ENCODE measurements around the gene UCHL5. TPM values are rescaled to one million over a fixed set of nuclear protein-coding genes. Genes with fewer than 3 reads are reported as not detected.

UCHL5 gene
- total RNA-seq, 1 experiment from 2014 or later: 42.1 TPM

GRCh38 chr1:192967901-192968300 is 91.3 kb downstream of the UCHL5 start:
- Histone ChIP-seq H2BK12ac (ENCODE audit: insufficient read length, low read depth, low read length) (no peak overlapping the region), H3K23me2 (ENCODE audit: insufficient read length, low read depth, low read length, poor library complexity, severe bottlenecking) (no peaks in the 10 kb centered on the region), H3K27ac (ENCODE audit: insufficient read length, low read depth, low read length) (no peak overlapping the region), H2AFZ (ENCODE audit: low read length) (no peak overlapping the region), H2BK120ac (ENCODE audit: low read depth, low read length, poor library complexity, severe bottlenecking) (no peak overlapping the region), H2BK20ac (ENCODE audit: low read depth, low read length, poor library complexity, severe bottlenecking) (no peak overlapping the region), H2AK5ac (ENCODE audit: insufficient read length, low read length) (no peak overlapping the region), H3K27me3 (ENCODE audit: insufficient read depth, low read length) (no peaks in the 10 kb centered on the region), H3K4me1 (ENCODE audit: insufficient read depth, low read length) (no peaks in the 10 kb centered on the region), H3K9ac (ENCODE audit: extremely low read depth, insufficient read length, low read length) (no peak overlapping the region), H4K8ac (replicated peaks; ENCODE audit: insufficient read length, low read depth, low read length) (no peak overlapping the region), H3K23ac (ENCODE audit: insufficient read length, low read depth, low read length) (no peak overlapping the region), H2BK5ac (ENCODE audit: insufficient read length, low read length) (no peak overlapping the region), H4K5ac (ENCODE audit: insufficient read length, low read depth, low read length) (no peak overlapping the region), H3T11ph (ENCODE audit: low read length) (no peak overlapping the region), H4K91ac (ENCODE audit: insufficient read length, low read depth, low read length) (no peak overlapping the region), H3K56ac (ENCODE audit: insufficient read length, low read depth, low read length) (no peak overlapping the region), H3K4me2 (ENCODE audit: insufficient read depth, insufficient read length, low read length) (no peak overlapping the region), H3K18ac (ENCODE audit: insufficient read length, low read depth, low read length) (no peak overlapping the region), H3K79me1 (ENCODE audit: insufficient read depth, low read depth, low read length, poor library complexity, severe bottlenecking) (no peaks in the 10 kb centered on the region), H3K4ac (ENCODE audit: low read depth, low read length) (no peak overlapping the region), H3K79me2 (ENCODE audit: insufficient read depth, low read length) (no peaks in the 10 kb centered on the region), H4K20me1 (ENCODE audit: control insufficient read depth, insufficient read depth, insufficient read length) (no peaks in the 10 kb centered on the region), H3K14ac (ENCODE audit: insufficient read depth, low read length) (no peak overlapping the region), H2BK15ac (ENCODE audit: low read depth, low read length) (no peak overlapping the region), H3K9me3 (ENCODE audit: control insufficient read depth, low read depth, low read length) (no peaks in the 10 kb centered on the region)
- H3K4me3 Mint-ChIP-seq: no peak overlapping the region
- DNase-seq: no peak
- no peak for TF ChIP-seq CTCF (conservative IDR thresholded peaks at IDR 0.05)
- H3K4me1 Mint-ChIP-seq: no peaks in the 10 kb centered on the region
- H3K36me3 Mint-ChIP-seq (ENCODE audit: insufficient read depth in 1 of 3, low read depth in 3 of 3): no peaks in the 10 kb centered on the region
- no peaks in the 10 kb centered on the region; a peak in 1 of 5 replicates for H3K9me3 Mint-ChIP-seq
- H3K27me3 Mint-ChIP-seq (ENCODE audit: low read depth): no peaks in the 10 kb centered on the region
- no peak overlapping the region for H3K27ac Mint-ChIP-seq
- WGBS (ENCODE audit: extremely low coverage, insufficient read length, low lambda C conversion rate): no CpG with 5 or more reads among the region's 1 CpG

Data from H9 (cell line).